Neural crest cell (in vitro differentiated cells): ENCODE results near the gene GPR75. TPM values are rescaled to one million over a fixed set of nuclear protein-coding genes. Genes with fewer than 3 reads are reported as not detected.

ENCODE experiments used
- DNase-seq: peaks from one replicate; pipeline ENCODE4 v3.0.0; 2021; ENCODE audit warnings: low read depth, mixed read lengths, low spot score
- H3K27ac Mint-ChIP-seq: one replicate; pipeline ENCODE4 v1.8.0; 2021; ENCODE audit warnings: mild to moderate bottlenecking, mixed read lengths; ENCODE audit not compliant: unreplicated experiment
- H3K27me3 Mint-ChIP-seq: 2 replicates; pipeline ENCODE4 v1.8.0; 2021; ENCODE audit warnings: low read depth, mild to moderate bottlenecking, mixed read lengths
- H3K36me3 Mint-ChIP-seq: 2 replicates; pipeline ENCODE4 v1.8.0; 2021; ENCODE audit warnings: low read depth, mild to moderate bottlenecking, mixed read lengths
- H3K4me1 Mint-ChIP-seq: 2 replicates; pipeline ENCODE4 v1.8.0; 2021; ENCODE audit warnings: mixed read lengths
- H3K4me3 Mint-ChIP-seq: one replicate; pipeline ENCODE4 v1.8.0; 2021; ENCODE audit warnings: mild to moderate bottlenecking, mixed read lengths
- H3K9me3 Mint-ChIP-seq: 2 replicates; pipeline ENCODE4 v1.8.0; 2021; ENCODE audit warnings: mixed read lengths
- CTCF ChIP-seq: fragments of 200-600 bp; sonication (generic); conservative IDR thresholded peaks from 2 replicates; pipeline ENCODE4 v1.5.0; 2021; ENCODE audit warnings: antibody characterized with exemption, mild to moderate bottlenecking
- total RNA-seq: library from RNA; stranded (reverse); gene quantifications from 2 replicates; pipeline ENCODE4 v1.2.1, GENCODE V29; 2021

GPR75 gene
- total RNA-seq, 1 donor from 2014 or later = 4.7 TPM

GRCh38 chr2:53896864-53897263 is 37.1 kb upstream of the GPR75 start:
- Mint-ChIP-seq H3K27me3 (no peaks in the 10 kb centered on the region), H3K4me3 (no peak overlapping the region), H3K27ac (no peak overlapping the region), H3K4me1 (no peaks in the 10 kb centered on the region), H3K9me3 (no peaks in the 10 kb centered on the region), H3K36me3 (peaks cover 15% of the 10 kb centered on the region)
- DNase-seq = no peak
- no peak for TF ChIP-seq CTCF

- TF ChIP-seq CTCF = no peak
- Mint-ChIP-seq H3K4me1 (no peaks in the 10 kb centered on the region), H3K27me3 (no peaks in the 10 kb centered on the region), H3K36me3 (peaks cover 36% of the 10 kb centered on the region), H3K4me3 (no peak overlapping the region), H3K9me3 (no peaks in the 10 kb centered on the region), H3K27ac (no peak overlapping the region)
- DNase-seq = no peak
Observed at GRCh38 chr2:53886406-53887280, 26.9 kb upstream of the GPR75 start.

GRCh38 chr2:53884883-53885282 is 25.1 kb upstream of the GPR75 start:
- H3K36me3 Mint-ChIP-seq = peaks cover 34% of the 10 kb centered on the region
- no peak overlapping the region for H3K27ac Mint-ChIP-seq
- H3K4me3 Mint-ChIP-seq = no peak overlapping the region
- no peaks in the 10 kb centered on the region for H3K27me3 Mint-ChIP-seq
- H3K9me3 Mint-ChIP-seq = no peaks in the 10 kb centered on the region
- no peak for DNase-seq
- TF ChIP-seq CTCF = no peak
- H3K4me1 Mint-ChIP-seq = no peaks in the 10 kb centered on the region

GRCh38 chr2:53881986-53882385 is 22.2 kb upstream of the GPR75 start:
- no peak for TF ChIP-seq CTCF
- no peaks in the 10 kb centered on the region for H3K9me3 Mint-ChIP-seq
- no peaks in the 10 kb centered on the region for H3K27me3 Mint-ChIP-seq
- H3K36me3 Mint-ChIP-seq = peaks cover 41% of the 10 kb centered on the region
- H3K4me3 Mint-ChIP-seq = no peak overlapping the region
- H3K4me1 Mint-ChIP-seq = peaks cover 9% of the 10 kb centered on the region
- DNase-seq = no peak
- no peak overlapping the region for H3K27ac Mint-ChIP-seq

- Mint-ChIP-seq H3K9me3 (no peaks in the 10 kb centered on the region), H3K27ac (no peak overlapping the region), H3K4me3 (no peak overlapping the region), H3K36me3 (peaks cover 36% of the 10 kb centered on the region), H3K27me3 (no peaks in the 10 kb centered on the region), H3K4me1 (peaks cover 9% of the 10 kb centered on the region)
- no peak for DNase-seq
- no peak for TF ChIP-seq CTCF
Observed at GRCh38 chr2:53881360-53881759, 21.6 kb upstream of the GPR75 start.
